AG09309 (cell line): ENCODE measurements around the gene MPRIP.
A peak's percentile ranks its signal among the peaks of the same experiment; 100 is the strongest.

Experiments used
- DNase-seq: peaks from one replicate; pipeline ENCODE4 v3.0.0-alpha.2; 2010; ENCODE audit warnings: low read depth
- H3K4me3 ChIP-seq: 2 replicates; pipeline ENCODE4 v1.5.1; 2011; ENCODE audit warnings: mild to moderate bottlenecking, low read depth, low read length, moderate library complexity; ENCODE audit not compliant: control insufficient read depth
- TF ChIP-seq, protein P1 (sequence below): IDR thresholded peaks from 2 replicates; pipeline ENCODE4 v1.5.1; 2011; ENCODE audit warnings: mild to moderate bottlenecking, low read depth, low read length, inconsistent platforms; ENCODE audit not compliant: insufficient read depth, control insufficient read depth; ENCODE audit errors: missing control alignments

The MPRIP gene

DNA sequence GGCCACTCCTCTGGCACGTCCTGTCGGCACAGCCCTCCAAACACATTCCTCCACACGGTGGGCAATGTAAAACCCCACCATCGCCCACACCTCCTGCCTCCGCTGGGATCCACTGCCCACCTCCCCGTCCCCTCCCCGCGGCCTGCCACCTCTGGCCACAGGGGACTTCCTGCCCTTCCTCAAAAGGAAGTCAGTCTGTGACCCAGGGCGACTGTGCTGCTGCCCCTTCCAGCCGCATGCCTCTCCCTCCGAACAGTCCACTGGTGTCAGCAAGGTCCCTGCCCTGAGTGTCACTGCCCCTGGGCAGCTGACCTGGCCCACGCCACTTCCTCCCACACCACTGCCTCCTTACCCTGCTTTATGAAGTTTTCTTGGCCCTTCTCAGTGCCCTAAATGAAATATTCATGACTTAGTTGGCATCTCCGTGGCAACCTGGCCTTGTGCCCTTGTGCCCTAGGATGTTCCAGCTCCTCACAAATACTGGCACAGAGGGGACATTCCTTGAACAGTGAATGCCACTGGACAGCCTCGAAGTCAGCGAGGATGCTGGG is 161.9 kb downstream of the MPRIP start:
- no peak for DNase-seq
- no peak overlapping the region for H3K4me3 ChIP-seq
- TF ChIP-seq, protein P1, sequence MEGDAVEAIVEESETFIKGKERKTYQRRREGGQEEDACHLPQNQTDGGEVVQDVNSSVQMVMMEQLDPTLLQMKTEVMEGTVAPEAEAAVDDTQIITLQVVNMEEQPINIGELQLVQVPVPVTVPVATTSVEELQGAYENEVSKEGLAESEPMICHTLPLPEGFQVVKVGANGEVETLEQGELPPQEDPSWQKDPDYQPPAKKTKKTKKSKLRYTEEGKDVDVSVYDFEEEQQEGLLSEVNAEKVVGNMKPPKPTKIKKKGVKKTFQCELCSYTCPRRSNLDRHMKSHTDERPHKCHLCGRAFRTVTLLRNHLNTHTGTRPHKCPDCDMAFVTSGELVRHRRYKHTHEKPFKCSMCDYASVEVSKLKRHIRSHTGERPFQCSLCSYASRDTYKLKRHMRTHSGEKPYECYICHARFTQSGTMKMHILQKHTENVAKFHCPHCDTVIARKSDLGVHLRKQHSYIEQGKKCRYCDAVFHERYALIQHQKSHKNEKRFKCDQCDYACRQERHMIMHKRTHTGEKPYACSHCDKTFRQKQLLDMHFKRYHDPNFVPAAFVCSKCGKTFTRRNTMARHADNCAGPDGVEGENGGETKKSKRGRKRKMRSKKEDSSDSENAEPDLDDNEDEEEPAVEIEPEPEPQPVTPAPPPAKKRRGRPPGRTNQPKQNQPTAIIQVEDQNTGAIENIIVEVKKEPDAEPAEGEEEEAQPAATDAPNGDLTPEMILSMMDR: no peak

GRCh38 chr17:17204635-17205231 is 162.5 kb downstream of the MPRIP start:
- DNase-seq: no peak
- H3K4me3 ChIP-seq: peak overlapping the region; percentile 56
- TF ChIP-seq, protein P1: no peak

- no peak for DNase-seq
- TF ChIP-seq, protein P1: no peak
- H3K4me3 ChIP-seq: peak overlapping the region; percentile 56
Observed at GRCh38 chr17:17205368-17206123, 163.3 kb downstream of the MPRIP start.

- peak within 1 kb of the TSS; percentile 56 for H3K4me3 ChIP-seq
- peak; percentile 16 for DNase-seq
- TF ChIP-seq, protein P1: no peak
Observed at GRCh38 chr17:17206124-17206912, 164.1 kb downstream of the MPRIP start, which contains the start of gene PLD6. PLD6 (minus strand) TSS chr17:17206333; CDS start chr17:17206286, 47 bp downstream.

- no peak overlapping the region for H3K4me3 ChIP-seq
- TF ChIP-seq, protein P1: no peak
Observed at GRCh38 chr17:17206913-17207335, 164.7 kb downstream of the MPRIP start.

GRCh38 chr17:17207998-17208397 is 165.7 kb downstream of the MPRIP start:
- no peak overlapping the region for H3K4me3 ChIP-seq
- no peak for DNase-seq
- TF ChIP-seq, protein P1: no peak

More at GRCh38 chr17:17206913-17207335, 164.7 kb downstream of the MPRIP start:
- DNase-seq: no peak
